Activated CD4-positive, alpha-beta T cell treated with anti-CD3 and anti-CD28 coated beads, Interleukin-2, amount 50 U/mL, for 4 hours (primary cell): Measurements from ENCODE around the gene PSG3.
"Not testable (repeated sequence)": the region's sequence is repeated elsewhere in the genome, so short reads cannot be mapped to it uniquely, and the experiment has no call there.

Experiments used
- DNase-seq, 2 experiments: peaks; one replicate each; pipeline ENCODE4 v3.0.0-alpha.2; 2020

Gene PSG3

DNA sequence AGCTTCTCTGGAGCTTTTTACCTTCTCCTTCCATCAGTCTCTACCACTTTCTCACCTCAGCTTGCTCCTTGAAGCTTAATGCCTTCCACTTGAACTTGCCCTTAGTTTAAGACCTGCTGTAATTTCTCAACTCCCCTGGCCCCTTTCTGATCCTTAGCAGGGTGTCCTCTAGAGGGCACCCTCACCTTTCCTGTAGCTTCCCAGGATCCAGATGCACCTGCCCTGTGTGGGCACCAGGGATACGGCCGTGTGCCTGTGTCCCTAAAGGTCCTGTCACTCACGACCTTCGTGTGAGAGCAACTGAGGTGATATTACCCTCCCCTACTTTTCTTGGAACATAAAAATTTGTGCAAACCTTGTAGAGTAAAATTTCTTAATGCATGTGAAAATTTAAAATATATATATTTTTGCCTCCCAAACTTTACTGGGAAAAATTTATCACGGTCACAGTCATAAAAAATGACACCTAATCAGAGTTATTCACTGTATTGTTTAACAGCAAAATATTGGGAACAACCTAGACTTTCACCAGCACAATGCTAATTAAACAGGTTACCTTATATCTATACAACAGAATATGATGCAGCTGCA is 46.4 kb downstream of the PSG3 start:
- no peak for DNase-seq

DNA sequence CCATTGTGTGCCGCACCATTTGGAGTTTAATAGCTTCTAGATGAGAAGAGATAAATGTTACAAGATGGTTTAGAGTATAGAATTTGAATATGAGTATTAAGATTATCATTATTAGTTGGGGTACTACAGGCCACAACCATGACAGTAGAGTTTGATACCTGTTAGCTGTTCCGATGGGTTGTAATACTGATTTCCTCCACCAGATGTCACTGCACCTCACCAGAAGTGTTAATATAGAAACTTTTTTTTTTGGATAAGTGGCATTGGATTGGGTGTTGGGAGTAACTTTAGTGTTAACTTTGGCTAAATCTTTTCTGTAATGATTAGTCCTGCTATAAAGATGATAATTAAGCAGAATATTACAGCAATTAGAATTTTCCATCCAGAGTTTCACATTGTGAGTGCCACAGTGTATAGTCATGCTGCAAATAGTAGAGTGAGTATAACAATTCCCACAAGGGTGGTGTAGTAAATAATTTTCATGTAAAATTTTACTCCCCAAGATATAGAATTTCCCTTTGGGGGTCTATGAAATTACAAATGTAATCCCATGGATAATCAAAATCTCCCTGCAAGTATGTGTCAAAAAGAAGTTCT is 56.3 kb downstream of the PSG3 start:
- DNase-seq: peak in 1 of 2 experiments; percentile 7

DNA sequence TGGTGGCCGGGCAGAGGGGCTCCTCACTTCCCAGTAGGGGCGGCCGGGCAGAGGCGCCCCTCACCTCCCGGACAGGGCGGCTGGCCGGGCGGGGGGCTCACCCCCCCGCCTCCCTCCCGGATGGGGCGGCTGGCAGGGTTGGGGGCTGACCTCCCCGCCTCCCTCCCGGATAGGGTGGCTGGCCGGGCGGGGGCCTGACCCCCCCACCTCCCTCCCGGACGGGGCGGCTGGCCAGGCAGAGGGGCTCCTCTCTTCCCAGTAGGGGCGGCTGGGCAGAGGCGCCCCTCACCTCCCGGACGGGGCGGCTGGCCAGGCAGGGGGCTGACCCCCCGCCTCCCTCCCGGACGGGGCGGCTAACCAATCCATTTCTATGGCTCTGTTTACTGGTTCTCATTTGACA is 64.0 kb downstream of the PSG3 start:
- not testable (repeated sequence) for DNase-seq

DNA sequence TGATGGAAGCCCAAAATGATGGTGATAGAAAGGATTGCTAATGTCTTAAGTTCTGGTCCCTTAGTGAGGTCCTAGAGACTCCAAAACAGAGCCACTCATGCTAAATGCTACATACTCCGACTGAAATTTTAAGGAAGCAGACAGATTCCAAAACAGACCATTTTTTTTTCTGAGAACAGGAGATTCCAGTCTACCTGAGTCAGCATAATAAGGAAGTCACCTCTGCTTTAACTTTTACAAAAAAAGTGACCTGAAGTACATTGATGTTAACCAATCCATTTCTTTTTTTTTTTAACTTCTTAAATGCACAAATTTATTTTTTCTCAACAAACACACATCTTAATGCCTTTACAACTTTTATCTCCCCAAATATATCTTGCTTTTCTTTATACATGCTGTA is 65.7 kb downstream of the PSG3 start:
- not testable (repeated sequence) for DNase-seq
